K562 (cell line): ENCODE measurements around the gene HS2ST1. TPM values are rescaled to one million over a fixed set of nuclear protein-coding genes. Genes with fewer than 3 reads are reported as not detected.

ENCODE experiments used
- ATAC-seq: fragments of 200-7000 bp; cut with Tn5 transposase; 3 replicates; pipeline ENCODE4 v1.9.1; 2020; ENCODE audit warnings: moderate library complexity
- BruUV-seq: library from RNA; stranded (reverse); fragments of 400-500 nt; replicated peaks from 2 replicates; lab custom pipeline; 2021; lab: Mats Ljungman, UMichigan
- CTCF ChIA-PET: fragments of 300-600 bp; formaldehyde crosslinking; extraction: SDS; loops from one replicate; lab custom pipeline; 2021; ENCODE audit warnings: low intra/inter-chr PET ratio; lab: Yijun Ruan, JAX
- POLR2A ChIA-PET: fragments of 300-600, 350-650 bp; sonication (Branson Sonifier 250); formaldehyde crosslinking; extraction: SDS; loops from one replicate; lab custom pipeline; 2021; ENCODE audit warnings: antibody characterized with exemption, inconsistent platforms; lab: Yijun Ruan, JAX
- DNase-seq, 4 experiments: peaks; one replicate each; pipeline versions ENCODE4 v3.0.0 to v3.0.0-alpha.2; 2011 to 2018; ENCODE audit warnings: low spot score in 3 of 4, mixed read lengths in 3 of 4; ENCODE audit errors: extremely low read depth in 1 of 4
- FAIRE-seq: peaks from 2 replicates; lab custom pipeline; 2011; peaks lifted over from hg19 to GRCh38; lab: Jason Lieb, UNC
- H2AFZ ChIP-seq: 2 replicates; pipeline ENCODE4 v1.6.0; 2011; ENCODE audit warnings: low read depth, low read length, control low read depth, inconsistent platforms
- H3K27ac ChIP-seq: fragments of 200-600 bp; 3 replicates; pipeline ENCODE4 v1.8.0; 2011; ENCODE audit warnings: low read depth, mild to moderate bottlenecking, control low read depth, inconsistent platforms, low read length, moderate library complexity, mixed read lengths; ENCODE audit errors: extremely low read depth
- H3K27me3 ChIP-seq, 2 experiments: fragments of 300-600 bp in 1 of 2; 2 replicates in 1 of 2; 3 replicates in 1 of 2; pipeline versions ENCODE4 v1.6.0 to v1.8.0; 2011; ENCODE audit warnings: inconsistent platforms in 2 of 2, low read length in 2 of 2, mild to moderate bottlenecking in 1 of 2, mixed read lengths in 1 of 2, moderate library complexity in 1 of 2; ENCODE audit not compliant: control insufficient read depth in 2 of 2, insufficient read depth in 2 of 2
- H3K36me3 ChIP-seq: fragments of 300-600 bp; 3 replicates; pipeline ENCODE4 v1.8.0; 2011; ENCODE audit warnings: mild to moderate bottlenecking, low read length, inconsistent platforms; ENCODE audit not compliant: control insufficient read depth, insufficient read depth
- H3K4me1 ChIP-seq, 2 experiments: fragments of 200-600 bp in 1 of 2; replicated peaks in 1 of 2; 2 replicates in 1 of 2; 3 replicates in 1 of 2; pipeline versions ENCODE4 v1.5.1 to v1.8.0; 2011; ENCODE audit warnings: inconsistent platforms in 2 of 2, low read length in 2 of 2, mild to moderate bottlenecking in 1 of 2, mixed read lengths in 1 of 2, moderate library complexity in 1 of 2; ENCODE audit not compliant: control insufficient read depth in 2 of 2, insufficient read depth in 2 of 2
- H3K4me2 ChIP-seq: 2 replicates; pipeline ENCODE4 v1.6.1; 2011; ENCODE audit warnings: low read length, control low read depth, inconsistent platforms, mixed read lengths; ENCODE audit not compliant: insufficient read depth
- H3K4me3 ChIP-seq: fragments of 200-600 bp; sonication (generic), shearing (Covaris generic); 2 replicates; pipeline ENCODE4 v1.5.1; 2016; ENCODE audit warnings: control low read depth, inconsistent platforms
- H3K79me2 ChIP-seq: fragments of 200-600 bp; 3 replicates; pipeline ENCODE4 v1.8.0; 2011; ENCODE audit warnings: low read length, inconsistent platforms; ENCODE audit not compliant: control insufficient read depth, insufficient read depth
- H3K9ac ChIP-seq, 2 experiments: 2 replicates each; pipeline versions ENCODE4 v1.6.0 to v1.6.1; 2011; ENCODE audit warnings: low read depth in 2 of 2, low read length in 2 of 2, control low read depth in 1 of 2, inconsistent platforms in 1 of 2, mild to moderate bottlenecking in 1 of 2, mixed read lengths in 1 of 2; ENCODE audit not compliant: insufficient read depth in 1 of 2
- H3K9me1 ChIP-seq: one replicate; pipeline ENCODE4 v1.6.0; 2011; ENCODE audit warnings: inconsistent platforms, mild to moderate bottlenecking, low read length, moderate library complexity; ENCODE audit not compliant: control insufficient read depth, insufficient read depth
- H3K9me3 ChIP-seq: replicated peaks from 2 replicates; pipeline ENCODE4 v1.5.1; 2011; ENCODE audit warnings: low read depth, low read length, inconsistent platforms; ENCODE audit not compliant: control insufficient read depth, insufficient read depth
- H4K20me1 ChIP-seq: replicated peaks from 2 replicates; pipeline ENCODE4 v1.6.1; 2011; ENCODE audit warnings: low read length, inconsistent platforms, mixed read lengths; ENCODE audit not compliant: control insufficient read depth, insufficient read depth
- HCFC1 ChIP-seq: IDR thresholded peaks from 2 replicates; pipeline ENCODE4 v1.6.1; 2012; ENCODE audit warnings: low read depth, low read length, improper control_type of control experiment
- HDAC3 ChIP-seq: fragments of 450-650 bp; IDR thresholded peaks from 2 replicates; pipeline ENCODE4 v1.6.1; 2018; ENCODE audit warnings: borderline replicate concordance, mild to moderate bottlenecking, moderate library complexity; ENCODE audit not compliant: partially characterized antibody
- HLTF ChIP-seq: fragments of 450-650 bp; IDR thresholded peaks from 2 replicates; pipeline ENCODE4 v1.6.1; 2016
- HNRNPL ChIP-seq: fragments of 200-400 bp; formaldehyde crosslinking; IDR thresholded peaks from 2 replicates; pipeline ENCODE4 v1.6.1; 2017; ENCODE audit warnings: low read depth, mild to moderate bottlenecking, low read length
- MYNN ChIP-seq, 2 experiments: sonication (generic); formaldehyde crosslinking in 1 of 2; IDR thresholded peaks; 2 replicates each; pipeline versions ENCODE4 v1.5.0 to v1.6.1; 2016 to 2020; ENCODE audit warnings: antibody characterized with exemption in 1 of 2, missing genetic modification reagents in 1 of 2
- RFX7 ChIP-seq: fragments of 250-450 bp; sonication (Bioruptor Pico); IDR thresholded peaks from 2 replicates; pipeline ENCODE4 v1.5.1; 2021; ENCODE audit warnings: mild to moderate bottlenecking
- SRSF9 ChIP-seq: fragments of 200-400 bp; formaldehyde crosslinking; IDR thresholded peaks from 2 replicates; pipeline ENCODE4 v1.6.1; 2017; ENCODE audit warnings: low read depth, low read length, borderline replicate concordance
- TEAD4 ChIP-seq, 2 experiments: sonication (generic) in 1 of 2; formaldehyde crosslinking in 1 of 2; IDR thresholded peaks; 2 replicates each; pipeline versions ENCODE4 v1.6.1 to v1.8.0; 2012 to 2022; ENCODE audit warnings: borderline replicate concordance in 1 of 2, inconsistent platforms in 1 of 2, low read length in 1 of 2, mild to moderate bottlenecking in 1 of 2, missing genetic modification reagents in 1 of 2
- WGBS: fragments of 100-300 bp; shearing (Covaris generic); methylation state at CpG from one replicate; pipeline ENCODE4 v1.1.6; 2016; ENCODE audit warnings: low coverage, mixed read lengths; ENCODE audit not compliant: insufficient coverage; ENCODE audit errors: missing lambda C conversion rate; 5-methylcytosine and 5-hydroxymethylcytosine counted together
- in situ Hi-C: fragments of 300-500 bp; cut with MboI; formaldehyde crosslinking; loops from 4 replicates; pipeline ENCODE4 v1.15.0; 2018; ENCODE audit warnings: inconsistent platforms, mixed read lengths
- intact Hi-C: fragments of 100-400 bp; cut with micrococcal nuclease; formaldehyde crosslinking; loops from 2 replicates; pipeline ENCODE4 v1.14.2; 2022
- polyA plus RNA-seq, 8 experiments: library from polyadenylated mRNA; depleted of rRNA in 4 of 8; stranded (reverse) in 5 of 8; unstranded in 3 of 8; fragments of >200 nt; fragmentation: Nextera tagmentation in 2 of 8; fragmentation: Illumina TruSeq in 1 of 8; extraction: Ambion mirVana in 2 of 8; extraction: Trizol in 1 of 8; gene quantifications; 2 replicates each; pipeline versions ENCODE4 v1.2.1 to v1.2.3, GENCODE V29; 2011 to 2014; ENCODE audit warnings: inconsistent platforms in 1 of 8, missing spikeins in 1 of 8
- total RNA-seq, 7 experiments: library from RNA; depleted of rRNA in 6 of 7; stranded (reverse); fragments of >200 nt in 6 of 7; fragmentation: Illumina TruSeq in 2 of 7; extraction: Trizol in 2 of 7; gene quantifications; 2 replicates each; pipeline versions ENCODE4 v1.2.1 to v1.2.3, GENCODE V29; 2011 to 2021; ENCODE audit warnings: low replicate concordance in 1 of 7
- TF ChIP-seq, protein P1 (sequence below): sonication (generic); formaldehyde crosslinking; IDR thresholded peaks from 2 replicates; pipeline ENCODE4 v1.8.0; 2023; ENCODE audit warnings: mild to moderate bottlenecking, missing genetic modification reagents
- TF ChIP-seq, protein P2 (sequence below): fragments of 450-650 bp; formaldehyde crosslinking; IDR thresholded peaks from 2 replicates; pipeline ENCODE4 v1.4.0; 2022; ENCODE audit warnings: missing genetic modification characterization

The HS2ST1 gene
- total and polyA plus RNA-seq, 9 of the 15 experiments (the other 6 are each of a cell fraction or from before 2014, with no cell fraction given) = 7.7 to 43.3 (median 25.8) TPM

DNA sequence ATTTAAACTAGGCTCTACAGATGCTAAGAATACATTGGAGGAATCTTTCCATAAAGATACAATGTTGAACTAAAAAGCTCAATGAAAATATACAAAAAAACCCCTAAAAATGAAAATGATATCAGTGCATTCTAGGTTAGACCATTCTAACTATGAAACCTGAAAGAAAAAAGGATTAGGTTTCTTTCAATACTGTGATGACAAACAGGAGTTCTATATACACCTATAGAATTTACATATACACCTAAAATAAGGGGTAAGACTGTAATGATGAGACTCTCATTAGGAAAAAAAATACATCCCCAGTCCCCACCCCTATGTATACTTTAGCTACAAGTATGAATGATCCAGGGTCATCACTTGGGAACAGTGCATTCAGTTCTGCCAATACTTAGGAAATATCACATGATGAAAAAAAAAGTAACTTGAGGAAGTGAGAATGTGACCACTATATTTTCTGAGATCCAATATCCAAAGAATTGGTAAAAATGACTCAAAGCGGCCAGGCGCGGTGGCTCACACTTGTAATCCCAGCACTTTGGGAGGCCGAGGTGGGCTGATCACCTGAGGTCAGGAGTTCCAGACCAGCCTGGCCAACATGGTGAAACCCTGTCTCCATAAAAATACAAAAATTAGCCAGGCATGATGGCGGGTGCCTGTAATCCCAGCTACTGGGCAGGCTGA lies 26.8 kb upstream of the HS2ST1 start:
- FAIRE-seq (no peak), ATAC-seq (no peak), DNase-seq (no peak)
- Histone ChIP-seq H3K79me2 (peaks cover 62% of the 10 kb centered on the region), H3K9me3 (no peaks in the 10 kb centered on the region), H3K4me2 (no peak overlapping the region), H3K36me3 (peaks cover 26% of the 10 kb centered on the region; the same call in 1 of the 3 replicates), H3K9ac (no peak overlapping the region), H2AFZ (no peak overlapping the region), H3K9me1 (no peaks in the 10 kb centered on the region), H3K4me1 (no peaks in the 10 kb centered on the region), H3K27ac (no peak overlapping the region), H3K4me3 (no peak overlapping the region), H4K20me1 (no peaks in the 10 kb centered on the region), H3K27me3 (no peaks in the 10 kb centered on the region)
- WGBS = 97% methylated on average over 5 of the region's 5 CpGs
- in situ Hi-C loops = no loop called here
- intact Hi-C loops = no loop called here
- ChIA-PET POLR2A (interaction anchor here (0.6 to 0.9 kb wide), 3 partner anchors 10 to 558 kb away, joined by 3 read pairs; no protein-coding TSS in a partner anchor), CTCF (no interaction called here)
- BruUV-seq = no TSS peak
- TF ChIP-seq HNRNPL = no peak
- no peak for TF ChIP-seq HCFC1
- TF ChIP-seq TEAD4 (IDR thresholded peaks at IDR 0.05; ENCODE audit: low read length) = no peak
- no peak for TF ChIP-seq TEAD4 (CRISPR knock-in tag; IDR thresholded peaks at IDR 0.05; ENCODE audit: borderline replicate concordance)
- TF ChIP-seq HDAC3 = no peak
- TF ChIP-seq, protein P1, sequence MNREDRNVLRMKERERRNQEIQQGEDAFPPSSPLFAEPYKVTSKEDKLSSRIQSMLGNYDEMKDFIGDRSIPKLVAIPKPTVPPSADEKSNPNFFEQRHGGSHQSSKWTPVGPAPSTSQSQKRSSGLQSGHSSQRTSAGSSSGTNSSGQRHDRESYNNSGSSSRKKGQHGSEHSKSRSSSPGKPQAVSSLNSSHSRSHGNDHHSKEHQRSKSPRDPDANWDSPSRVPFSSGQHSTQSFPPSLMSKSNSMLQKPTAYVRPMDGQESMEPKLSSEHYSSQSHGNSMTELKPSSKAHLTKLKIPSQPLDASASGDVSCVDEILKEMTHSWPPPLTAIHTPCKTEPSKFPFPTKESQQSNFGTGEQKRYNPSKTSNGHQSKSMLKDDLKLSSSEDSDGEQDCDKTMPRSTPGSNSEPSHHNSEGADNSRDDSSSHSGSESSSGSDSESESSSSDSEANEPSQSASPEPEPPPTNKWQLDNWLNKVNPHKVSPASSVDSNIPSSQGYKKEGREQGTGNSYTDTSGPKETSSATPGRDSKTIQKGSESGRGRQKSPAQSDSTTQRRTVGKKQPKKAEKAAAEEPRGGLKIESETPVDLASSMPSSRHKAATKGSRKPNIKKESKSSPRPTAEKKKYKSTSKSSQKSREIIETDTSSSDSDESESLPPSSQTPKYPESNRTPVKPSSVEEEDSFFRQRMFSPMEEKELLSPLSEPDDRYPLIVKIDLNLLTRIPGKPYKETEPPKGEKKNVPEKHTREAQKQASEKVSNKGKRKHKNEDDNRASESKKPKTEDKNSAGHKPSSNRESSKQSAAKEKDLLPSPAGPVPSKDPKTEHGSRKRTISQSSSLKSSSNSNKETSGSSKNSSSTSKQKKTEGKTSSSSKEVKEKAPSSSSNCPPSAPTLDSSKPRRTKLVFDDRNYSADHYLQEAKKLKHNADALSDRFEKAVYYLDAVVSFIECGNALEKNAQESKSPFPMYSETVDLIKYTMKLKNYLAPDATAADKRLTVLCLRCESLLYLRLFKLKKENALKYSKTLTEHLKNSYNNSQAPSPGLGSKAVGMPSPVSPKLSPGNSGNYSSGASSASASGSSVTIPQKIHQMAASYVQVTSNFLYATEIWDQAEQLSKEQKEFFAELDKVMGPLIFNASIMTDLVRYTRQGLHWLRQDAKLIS (CRISPR knock-in tag) = no peak
- TF ChIP-seq RFX7 (CRISPR knock-in tag) = no peak
- TF ChIP-seq HLTF = no peak
- no peak for TF ChIP-seq MYNN (IDR thresholded peaks at IDR 0.05)
- TF ChIP-seq MYNN (CRISPR knock-in tag; IDR thresholded peaks at IDR 0.05) = no peak
- no peak for TF ChIP-seq SRSF9
- TF ChIP-seq, protein P2, sequence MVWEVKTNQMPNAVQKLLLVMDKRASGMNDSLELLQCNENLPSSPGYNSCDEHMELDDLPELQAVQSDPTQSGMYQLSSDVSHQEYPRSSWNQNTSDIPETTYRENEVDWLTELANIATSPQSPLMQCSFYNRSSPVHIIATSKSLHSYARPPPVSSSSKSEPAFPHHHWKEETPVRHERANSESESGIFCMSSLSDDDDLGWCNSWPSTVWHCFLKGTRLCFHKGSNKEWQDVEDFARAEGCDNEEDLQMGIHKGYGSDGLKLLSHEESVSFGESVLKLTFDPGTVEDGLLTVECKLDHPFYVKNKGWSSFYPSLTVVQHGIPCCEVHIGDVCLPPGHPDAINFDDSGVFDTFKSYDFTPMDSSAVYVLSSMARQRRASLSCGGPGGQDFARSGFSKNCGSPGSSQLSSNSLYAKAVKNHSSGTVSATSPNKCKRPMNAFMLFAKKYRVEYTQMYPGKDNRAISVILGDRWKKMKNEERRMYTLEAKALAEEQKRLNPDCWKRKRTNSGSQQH = no peak
